Heart right ventricle (tissue), 16 donors: Measurements from ENCODE around the gene RABL6. TPM values are rescaled to one million over a fixed set of nuclear protein-coding genes. Genes with fewer than 3 reads are reported as not detected.
"Not testable (repeated sequence)": the region's sequence is repeated elsewhere in the genome, so short reads cannot be mapped to it uniquely, and the experiment has no call there.

ENCODE experiments used
- ATAC-seq, 8 donors: fragments of 200-7000 bp; cut with Tn5 transposase; one replicate each; pipeline ENCODE4 v1.9.1; 2020; ENCODE audit warnings: mild to moderate bottlenecking in 8 of 8, moderate library complexity in 8 of 8, moderate number of reproducible peaks in 1 of 8
- DNase-seq, 2 donors: peaks; one replicate each; pipeline ENCODE4 v3.0.0-alpha.2; 2020
- H3K27ac ChIP-seq, 10 donors: fragments of 200-600 bp; sonication (generic) in 2 of 10; one replicate each; pipeline versions ENCODE4 v1.5.0 to v1.8.0; 2020 to 2022; ENCODE audit warnings: mild to moderate bottlenecking in 3 of 10
- H3K27me3 ChIP-seq, 7 donors: fragments of 200-600 bp; one replicate each; pipeline ENCODE4 v1.8.0; 2021 to 2022; ENCODE audit warnings: mild to moderate bottlenecking in 2 of 7
- H3K36me3 ChIP-seq, 9 donors: fragments of 200-600 bp; sonication (generic) in 1 of 9; one replicate each; pipeline versions ENCODE4 v1.5.0 to v1.8.0; 2020 to 2022; ENCODE audit warnings: mild to moderate bottlenecking in 2 of 9
- H3K4me1 ChIP-seq, 9 donors: fragments of 200-600 bp; sonication (generic) in 1 of 9; one replicate each; pipeline versions ENCODE4 v1.5.0 to v1.8.0; 2020 to 2022; ENCODE audit warnings: mild to moderate bottlenecking in 4 of 9
- H3K4me3 ChIP-seq, 10 donors: fragments of 200-600 bp; sonication (generic) in 2 of 10; one replicate each; pipeline versions ENCODE4 v1.5.0 to v1.8.0; 2020 to 2022; ENCODE audit warnings: mild to moderate bottlenecking in 7 of 10, moderate library complexity in 2 of 10
- H3K9me3 ChIP-seq, 11 donors: fragments of 200-600 bp in 10 of 11; sonication (generic) in 2 of 11; one replicate each; pipeline versions ENCODE4 v1.5.0 to v1.8.0; 2013 to 2022; ENCODE audit warnings: mild to moderate bottlenecking in 2 of 11, control low read depth in 1 of 11, moderate library complexity in 1 of 11
- WGBS, 2 donors: extraction: QIAGEN DNeasy Blood & Tissue Kit; methylation state at CpG; one replicate each; pipeline ENCODE4 v1.1.7; 2013; ENCODE audit warnings: inconsistent platforms in 1 of 2; 5-methylcytosine and 5-hydroxymethylcytosine counted together
- intact Hi-C, 10 donors: fragments of 100-400 bp; cut with DNase I; formaldehyde crosslinking; loops; one replicate each; pipeline versions ENCODE4 v1.11.1 to v1.14.2; 2022
- polyA plus RNA-seq, 2 donors: library from polyadenylated mRNA; stranded (reverse); fragments of 200-250 nt; gene quantifications; one replicate each; pipeline ENCODE4 v1.2.3, GENCODE V29; 2013
- total RNA-seq, 10 donors: library from RNA; stranded (reverse); fragmentation: NEBNext Ultra II Directional in 3 of 10; extraction: Animal tissue kit (Norgen Biotek cat#: 25700) in 3 of 10; gene quantifications; one replicate each; pipeline versions ENCODE4 v1.2.1 to v1.2.4, GENCODE V29; 2021 to 2023
- TF ChIP-seq, protein P1 (sequence below), 9 donors: fragments of 200-600 bp; sonication (generic) in 2 of 9; IDR thresholded peaks; one replicate each; pipeline versions ENCODE4 v1.5.0 to v1.8.0; 2021 to 2022; ENCODE audit warnings: antibody characterized with exemption in 9 of 9, mild to moderate bottlenecking in 5 of 9, moderate library complexity in 1 of 9
- donor health status: Arrhythmogenic right ventricular cardiomyopathy.
- donor health status: ischemic (EF 13 %, LVEDD 7.1; RV severe dilation, severe dysfunction).
- donor health status: healthy with polysubstance abuse.
- donor health status: DM: no; HTN: yes; CAD: no.
- donor health status: DM: no; HTN: no; CAD: no.
- donor health status: ischemic (EF 25% LVEDD 6.9; RV normal size, moderate dysfunction).
- donor health status: ischemic (EF 25% LVEDD 5.7; RV mildly dilated, moderate dysfunction).
- donor health status: healthy.
- donor health status: DM: yes; HTN: yes; CAD: no.
- donor health status: Ischemic cardiomyopathy.
- donor health status: ischemic (EF 35%, LVEDD 5.7; RV mildly dilated, moderate dysfunction).
- donor health status: nonischemic (EF 11% LVEDD 7.7; RV severe dilation, severe dysfunction).
- donor health status: DM: yes; HTN: yes; CAD: no.
- donor health status: PGD.
- donor health status: ischemic (EF 29% LVEDD 5.4; RV normal size, mild dysfunction).
- donor health status: nonischemic (EF 23%, LVEDD 6.1; RV moderate dilation, normal function).

Gene RABL6
- total and polyA plus RNA-seq, 12 donors: 60.5 to 97.4 (median 66.6) TPM

DNA sequence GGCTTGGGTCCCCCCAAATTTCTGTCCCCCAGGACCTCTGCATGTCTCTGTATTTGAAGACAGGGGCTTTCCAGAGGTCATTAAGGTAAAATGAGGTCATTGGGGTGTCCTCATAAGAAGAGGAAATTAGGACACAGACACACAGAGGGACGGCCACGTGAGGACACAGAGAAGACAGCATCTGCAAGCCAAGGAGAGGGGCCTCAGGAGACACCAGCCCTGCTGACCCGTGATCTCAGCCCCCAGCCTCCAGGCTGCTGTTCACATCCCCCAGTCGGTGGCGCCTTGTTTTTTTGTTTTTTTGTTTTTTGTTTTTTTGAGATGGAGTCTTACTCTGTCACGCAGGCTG is 12.8 kb upstream of the RABL6 start:
- intact Hi-C loops: loop anchor here in 4 of 10 donors (5.0 to 10.0 kb wide), 4 partner anchors 50 to 232 kb away; partner anchors contain the start of genes FBXW5 (in 2 of the 4), PHPT1 (in 2 of the 4), ABCA2 (in 1 of the 4) and AJM1 (in 1 of the 4)
- Histone ChIP-seq H3K27ac (peak overlapping the region in 5 of 10 donors; percentile 28 to 51 (median 42)), H3K9me3 (no peaks in the 10 kb centered on the region), H3K36me3 (peaks cover 0 to 25% (median 0%) of the 10 kb centered on the region in 9 donors), H3K4me1 (peaks cover 26 to 86% (median 59%) of the 10 kb centered on the region in 9 donors), H3K4me3 (no peak overlapping the region), H3K27me3 (peaks cover 0 to 34% (median 25%) of the 10 kb centered on the region in 7 donors)
- WGBS, 2 donors: 40 to 60% methylated on average over 6 of the region's 6 CpGs
- no peak for ATAC-seq
- TF ChIP-seq, protein P1, sequence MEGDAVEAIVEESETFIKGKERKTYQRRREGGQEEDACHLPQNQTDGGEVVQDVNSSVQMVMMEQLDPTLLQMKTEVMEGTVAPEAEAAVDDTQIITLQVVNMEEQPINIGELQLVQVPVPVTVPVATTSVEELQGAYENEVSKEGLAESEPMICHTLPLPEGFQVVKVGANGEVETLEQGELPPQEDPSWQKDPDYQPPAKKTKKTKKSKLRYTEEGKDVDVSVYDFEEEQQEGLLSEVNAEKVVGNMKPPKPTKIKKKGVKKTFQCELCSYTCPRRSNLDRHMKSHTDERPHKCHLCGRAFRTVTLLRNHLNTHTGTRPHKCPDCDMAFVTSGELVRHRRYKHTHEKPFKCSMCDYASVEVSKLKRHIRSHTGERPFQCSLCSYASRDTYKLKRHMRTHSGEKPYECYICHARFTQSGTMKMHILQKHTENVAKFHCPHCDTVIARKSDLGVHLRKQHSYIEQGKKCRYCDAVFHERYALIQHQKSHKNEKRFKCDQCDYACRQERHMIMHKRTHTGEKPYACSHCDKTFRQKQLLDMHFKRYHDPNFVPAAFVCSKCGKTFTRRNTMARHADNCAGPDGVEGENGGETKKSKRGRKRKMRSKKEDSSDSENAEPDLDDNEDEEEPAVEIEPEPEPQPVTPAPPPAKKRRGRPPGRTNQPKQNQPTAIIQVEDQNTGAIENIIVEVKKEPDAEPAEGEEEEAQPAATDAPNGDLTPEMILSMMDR (IDR thresholded peaks at IDR 0.05): no peak
- DNase-seq: no peak

DNA sequence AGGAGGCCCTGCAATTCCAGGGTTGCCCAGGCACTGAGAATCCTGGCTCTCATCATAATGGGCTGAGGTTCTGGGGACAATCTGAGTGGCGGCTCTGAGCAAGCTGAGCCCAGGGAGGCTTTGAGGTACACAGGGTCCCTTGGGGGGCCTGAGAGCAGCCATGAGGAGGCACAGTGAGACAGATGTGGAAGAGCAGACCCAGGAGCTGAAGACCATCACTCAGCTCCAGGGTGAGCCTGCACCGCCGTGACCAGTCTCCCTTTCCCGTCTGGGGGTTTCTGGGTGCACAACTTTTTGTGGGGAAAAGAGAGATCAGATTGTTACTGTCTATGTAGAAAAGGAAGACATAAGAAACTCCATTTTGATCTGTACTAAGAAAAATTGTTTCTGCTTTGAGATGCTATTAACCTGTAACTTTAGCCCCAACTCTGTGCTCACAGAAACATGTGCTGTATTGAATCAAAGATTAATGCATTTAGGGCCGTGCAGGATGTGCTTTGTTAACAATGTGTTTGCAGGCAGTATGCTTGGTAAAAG is 11.4 kb upstream of the RABL6 start, which contains the start of gene CCDC183:
Gene CCDC183, plus strand, starts transcription at position 101 of the 537 bp plus-strand sequence. Its CDS starts 60 bp downstream, at position 161.
- Histone ChIP-seq H3K27me3 (peaks cover 0 to 48% (median 31%) of the 10 kb centered on the region in 7 donors), H3K4me3 (no peak within 1 kb of the TSS)

DNA sequence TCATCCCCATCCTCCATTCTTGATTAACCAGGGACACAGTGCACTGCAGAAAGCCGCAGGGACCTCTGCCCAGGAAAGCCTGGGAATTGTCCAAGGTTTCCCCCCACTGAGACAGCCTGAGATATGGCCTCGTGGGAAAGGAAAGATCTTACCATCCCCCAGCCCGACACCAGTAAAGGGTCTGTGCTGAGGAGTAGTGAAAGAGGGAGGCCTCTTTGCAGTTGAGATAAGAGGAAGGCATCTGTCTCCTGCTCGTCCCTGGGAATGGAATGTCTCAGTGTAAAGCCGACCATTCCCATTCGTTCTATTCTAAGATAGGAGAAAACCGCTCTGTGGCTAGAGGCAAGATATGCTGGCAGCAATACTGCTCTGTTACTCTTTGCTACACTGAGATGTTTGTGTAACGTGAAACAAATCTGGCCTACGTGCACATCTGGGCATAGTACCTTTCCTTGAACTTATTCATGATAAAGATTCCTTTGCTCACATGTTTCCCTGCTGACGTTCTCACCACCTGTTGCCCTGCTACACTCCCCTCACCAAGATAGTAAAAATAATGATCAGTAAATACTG is 10.9 kb upstream of the RABL6 start:
- not testable (repeated sequence) for H3K4me3 ChIP-seq, H3K9me3 ChIP-seq, ATAC-seq, DNase-seq
- Histone ChIP-seq H3K4me1 (peaks cover 21 to 92% (median 62%) of the 10 kb centered on the region in 9 donors), H3K27ac (peak overlapping the region in 6 of 10 donors; percentile 0 to 67 (median 39)), H3K36me3 (peaks cover 0 to 25% (median 0%) of the 10 kb centered on the region in 9 donors), H3K27me3 (peaks cover 0 to 53% (median 35%) of the 10 kb centered on the region in 7 donors)
- WGBS, 2 donors: 2 to 10% methylated on average over 10 of the region's 10 CpGs
- intact Hi-C loops: loop anchor here in 1 of 10 donors (10.0 kb wide), 1 partner anchor 48 kb away; the partner anchor contains the start of genes AJM1 and PHPT1

More for the DNA sequence above, 11.4 kb upstream of the RABL6 start, which contains the start of gene CCDC183:
- H3K36me3 ChIP-seq: peaks cover 0 to 25% (median 0%) of the 10 kb centered on the region in 9 donors
- intact Hi-C loops: loop anchor here in 1 of 10 donors (10.0 kb wide), 1 partner anchor 48 kb away; the partner anchor contains the start of genes AJM1 and PHPT1
- TF ChIP-seq, protein P1 (IDR thresholded peaks at IDR 0.05): no peak
- ATAC-seq (no peak), DNase-seq (no peak)
- H3K27ac ChIP-seq: peak within 1 kb of the TSS in 8 of 10 donors; percentile 0 to 67 (median 39)
- peaks cover 23 to 92% (median 64%) of the 10 kb centered on the region in 9 donors for H3K4me1 ChIP-seq
- H3K9me3 ChIP-seq: no peaks in the 10 kb centered on the region
- 37 to 42% methylated on average over 5 of the region's 5 CpGs for WGBS, 2 donors

DNA sequence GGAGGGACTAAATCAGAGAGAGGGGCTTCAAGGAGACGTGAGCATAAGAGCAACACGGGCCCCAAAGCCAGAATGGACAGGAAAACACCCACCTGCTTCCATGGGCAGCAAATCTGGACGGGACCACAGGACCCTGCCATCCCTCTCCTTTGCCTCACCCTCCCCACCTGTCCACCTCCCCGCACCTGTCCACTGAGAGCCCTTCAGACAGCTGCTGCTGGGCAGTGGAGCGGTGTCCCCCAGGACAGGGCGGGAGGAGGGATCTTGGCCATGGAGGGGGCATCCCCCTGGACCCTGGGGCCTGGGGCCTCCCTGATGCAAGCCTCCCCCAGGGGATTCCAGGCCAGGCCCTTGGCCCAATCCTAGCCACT is 9.1 kb upstream of the RABL6 start:
- ATAC-seq (peak in 1 of 8 donors; percentile 23), DNase-seq (no peak)
- intact Hi-C loops: loop anchor here in 1 of 10 donors (10.0 kb wide), 1 partner anchor 46 kb away; the partner anchor contains the start of genes AJM1 and PHPT1
- Histone ChIP-seq H3K36me3 (peaks cover 0 to 11% (median 0%) of the 10 kb centered on the region in 9 donors), H3K4me3 (no peak overlapping the region), H3K9me3 (no peaks in the 10 kb centered on the region), H3K4me1 (peaks cover 17 to 73% (median 52%) of the 10 kb centered on the region in 9 donors), H3K27me3 (peaks cover 0 to 61% (median 42%) of the 10 kb centered on the region in 7 donors), H3K27ac (no peak overlapping the region)
- TF ChIP-seq, protein P1 (IDR thresholded peaks at IDR 0.05): no peak
- WGBS, 2 donors: 78 to 89% methylated on average over 5 to 6 of the region's 6 CpGs
